ENCODE results near the gene ATP6V0C. TPM values are rescaled to one million over a fixed set of nuclear protein-coding genes. Genes with fewer than 3 reads are reported as not detected.

The ATP6V0C gene
- total RNA-seq, 1 donor from 2014 or later: 134 TPM

DNA sequence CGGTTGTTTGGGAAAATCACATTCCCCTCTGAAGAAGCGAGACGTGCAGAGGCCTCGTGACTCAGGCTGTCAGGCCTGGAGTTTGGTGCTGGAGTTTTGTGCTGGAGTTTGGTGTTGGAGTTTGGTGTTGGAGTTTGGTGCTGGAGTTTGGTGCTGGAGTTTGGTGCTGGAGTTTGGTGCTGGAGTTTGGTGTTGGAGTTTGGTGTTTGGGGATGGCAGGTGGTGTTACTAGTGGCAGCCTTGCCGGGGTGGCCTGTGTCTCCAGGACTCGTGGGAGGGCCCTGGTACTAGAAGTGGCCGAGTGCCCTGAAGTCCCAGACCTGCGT is 26.3 kb upstream of the ATP6V0C start:
- no peak for ATAC-seq
- intact Hi-C loops (cut with DNase I): no loop called here
- no peak for DNase-seq (ENCODE audit: low spot score)

DNA sequence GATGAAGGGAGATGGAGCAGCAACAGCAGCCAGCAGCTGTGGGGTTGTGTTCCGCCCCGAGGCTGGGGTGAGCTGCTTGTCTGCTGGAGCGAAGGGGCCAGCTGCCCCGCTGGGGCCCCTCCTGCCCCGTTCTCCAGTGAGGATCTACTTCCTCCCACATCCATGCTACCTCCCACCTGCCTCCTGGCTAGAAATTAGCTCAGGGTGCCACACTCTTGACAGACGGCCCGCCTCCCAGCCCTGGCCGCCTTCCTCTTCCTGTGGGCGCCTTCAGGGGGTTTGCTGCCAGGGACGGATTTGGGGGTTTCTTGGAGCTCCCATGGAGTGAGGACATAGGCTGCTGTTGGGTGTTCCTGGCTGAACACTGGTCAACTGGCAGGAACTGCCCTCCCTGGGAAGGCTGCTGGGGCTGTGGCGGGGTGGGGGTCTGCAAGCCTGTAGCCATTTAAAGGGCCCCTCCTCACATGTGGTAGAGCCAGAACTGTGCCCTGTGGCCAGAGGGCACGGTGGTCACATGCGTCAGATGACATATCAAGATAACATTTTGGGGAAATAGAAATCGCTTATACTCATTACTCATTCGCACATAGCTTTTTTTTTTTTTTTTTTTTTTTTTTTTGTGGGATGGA is 25.7 kb upstream of the ATP6V0C start:
- ATAC-seq (no peak), DNase-seq (ENCODE audit: low spot score) (no peak)
- intact Hi-C loops (cut with DNase I): no loop called here

GRCh38 chr16:2489581-2489980 is 24.2 kb upstream of the ATP6V0C start:
- DNase-seq (ENCODE audit: low spot score) (no peak), ATAC-seq (no peak)
- intact Hi-C loops (cut with DNase I): no loop called here

GRCh38 chr16:2490190-2491105 is 23.3 kb upstream of the ATP6V0C start:
- no peak for DNase-seq (ENCODE audit: low spot score)
- intact Hi-C loops (cut with DNase I): no loop called here
- no peak for ATAC-seq

DNA sequence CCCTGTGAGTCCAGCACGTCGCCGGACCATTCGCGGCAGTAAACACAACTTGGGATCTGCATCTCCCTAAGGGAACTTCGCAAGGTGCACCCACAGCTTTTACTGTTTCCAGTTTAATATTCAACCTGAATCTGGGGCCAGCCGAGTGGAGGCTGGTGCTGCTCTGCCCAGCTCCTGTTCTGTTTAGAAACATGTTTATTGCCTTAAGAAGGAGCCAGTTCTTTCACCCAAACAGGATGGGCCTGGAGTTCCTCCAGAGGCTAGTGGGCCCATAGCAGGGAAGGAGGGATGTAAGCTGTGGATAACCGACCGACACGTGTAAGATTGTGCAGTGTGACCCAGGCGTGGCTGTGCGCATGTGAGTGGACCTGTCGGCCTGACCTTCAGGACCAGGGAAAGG is 21.5 kb upstream of the ATP6V0C start:
- DNase-seq (ENCODE audit: low spot score) (no peak), ATAC-seq (no peak)
- intact Hi-C loops (cut with DNase I): no loop called here

DNA sequence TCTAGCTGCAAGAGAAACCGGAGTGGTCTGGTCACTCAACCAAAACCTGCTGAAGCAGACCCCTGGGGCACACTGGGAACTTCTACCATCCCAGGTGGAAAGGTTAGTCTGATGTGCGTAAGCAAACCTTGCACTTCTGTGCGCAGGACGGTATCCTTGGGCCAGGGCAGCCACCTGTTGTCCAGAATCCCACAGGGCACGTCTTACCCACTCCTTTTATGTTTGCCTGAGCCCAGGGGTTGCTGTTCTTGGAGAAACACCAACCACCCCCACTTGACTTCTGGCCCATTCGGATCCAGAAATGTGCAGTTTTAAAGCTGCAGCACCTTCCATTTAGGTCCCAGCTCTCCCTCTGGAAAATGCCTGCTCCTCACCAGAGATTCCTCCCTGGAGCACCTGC is 20.1 kb upstream of the ATP6V0C start:
- no peak for DNase-seq (ENCODE audit: low spot score)
- ATAC-seq: peak; percentile 40
- intact Hi-C loops (cut with DNase I): no loop called here

GRCh38 chr16:2494616-2495015 is 19.1 kb upstream of the ATP6V0C start:
- intact Hi-C loops (cut with DNase I): no loop called here
- DNase-seq (ENCODE audit: low spot score) (no peak), ATAC-seq (no peak)

DNA sequence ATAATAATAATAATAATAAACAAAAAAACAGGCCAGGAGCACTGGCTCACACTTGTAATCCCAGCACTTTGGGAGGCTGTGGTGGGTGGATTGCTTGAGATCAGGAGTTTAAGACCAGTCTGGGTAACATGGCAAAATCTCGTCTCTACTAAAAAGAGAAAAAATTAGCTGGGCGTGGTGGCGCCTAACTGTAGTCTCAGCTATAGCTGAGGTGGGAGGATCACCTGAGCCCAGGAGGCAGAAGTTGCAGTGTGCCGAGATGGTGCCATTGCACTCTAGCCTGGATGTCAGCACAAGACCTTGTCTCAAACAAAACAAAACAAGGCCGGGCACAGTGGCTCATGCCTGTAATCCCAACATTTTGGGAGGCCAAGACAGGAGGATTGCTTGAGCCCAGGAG is 18.7 kb upstream of the ATP6V0C start:
- ATAC-seq: no peak
- DNase-seq (ENCODE audit: low spot score): no peak
- intact Hi-C loops (cut with DNase I): no loop called here

DNA sequence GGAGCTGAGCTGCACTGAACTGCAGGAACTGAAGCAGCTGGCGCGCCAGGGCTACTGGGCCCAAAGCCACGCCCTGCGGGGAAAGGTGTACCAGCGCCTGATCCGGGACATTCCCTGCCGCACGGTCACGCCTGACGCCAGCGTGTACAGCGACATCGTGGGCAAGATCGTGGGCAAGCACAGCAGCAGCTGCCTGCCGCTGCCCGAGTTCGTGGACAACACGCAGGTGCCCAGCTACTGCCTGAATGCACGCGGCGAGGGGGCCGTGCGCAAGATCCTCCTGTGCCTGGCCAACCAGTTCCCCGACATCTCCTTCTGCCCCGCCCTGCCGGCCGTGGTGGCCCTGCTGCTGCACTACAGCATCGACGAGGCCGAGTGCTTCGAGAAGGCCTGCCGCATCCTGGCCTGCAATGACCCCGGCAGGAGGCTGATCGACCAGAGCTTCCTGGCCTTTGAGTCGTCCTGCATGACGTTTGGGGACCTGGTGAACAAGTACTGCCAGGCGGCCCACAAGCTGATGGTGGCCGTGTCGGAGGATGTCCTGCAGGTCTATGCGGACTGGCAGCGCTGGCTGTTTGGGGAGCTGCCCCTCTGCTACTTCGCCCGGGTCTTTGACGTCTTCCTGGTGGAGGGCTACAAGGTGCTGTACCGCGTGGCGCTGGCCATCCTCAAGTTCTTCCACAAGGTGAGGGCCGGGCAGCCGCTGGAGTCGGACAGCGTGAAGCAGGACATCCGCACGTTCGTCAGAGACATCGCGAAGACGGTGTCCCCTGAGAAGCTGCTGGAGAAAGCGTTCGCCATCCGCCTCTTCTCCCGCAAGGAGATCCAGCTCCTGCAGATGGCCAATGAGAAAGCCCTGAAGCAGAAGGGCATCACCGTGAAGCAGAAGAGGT is 17.3 kb upstream of the ATP6V0C start:
- intact Hi-C loops (cut with DNase I): no loop called here
- no peak for DNase-seq (ENCODE audit: low spot score)
- no peak for ATAC-seq

GRCh38 chr16:2497116-2497630 is 16.6 kb upstream of the ATP6V0C start:
- intact Hi-C loops (cut with DNase I): no loop called here
- DNase-seq (ENCODE audit: low spot score) (no peak), ATAC-seq (no peak)

DNA sequence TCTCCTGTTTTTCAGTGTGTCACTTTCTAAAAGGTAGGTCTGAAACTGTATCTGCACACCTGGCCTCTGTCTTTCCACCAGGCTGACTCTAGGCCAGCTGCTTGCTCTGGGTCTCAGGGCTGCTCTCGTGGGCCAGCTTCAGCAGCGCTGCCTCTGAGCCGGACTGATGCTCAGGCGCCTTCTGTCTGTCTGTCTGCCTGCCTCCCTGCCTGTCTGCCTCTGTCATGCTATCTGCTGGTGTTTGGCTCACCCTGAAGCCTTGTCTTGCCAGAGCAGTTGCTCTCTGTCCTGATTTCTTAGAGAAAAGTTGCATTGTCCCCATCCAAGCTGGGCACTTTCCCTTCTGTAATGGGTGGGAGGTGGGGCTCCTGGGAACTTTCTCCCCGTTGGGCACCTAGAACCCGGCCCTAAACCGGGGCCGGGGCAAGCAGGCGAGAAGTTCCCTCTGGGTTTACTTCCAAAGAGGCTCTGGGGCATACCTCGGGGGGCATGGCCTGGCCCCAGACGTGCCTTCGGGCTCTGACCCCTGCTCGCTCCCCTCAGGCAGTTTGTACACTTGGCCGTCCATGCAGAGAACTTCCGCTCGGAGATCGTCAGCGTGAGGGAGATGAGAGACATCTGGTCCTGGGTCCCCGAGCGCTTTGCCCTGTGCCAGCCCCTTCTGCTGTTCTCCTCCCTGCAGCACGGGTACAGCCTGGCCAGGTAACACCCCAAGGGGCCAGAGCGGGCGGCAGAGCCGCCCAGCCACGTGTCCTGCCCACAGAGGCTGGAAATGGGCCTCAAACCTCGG is 15.9 kb upstream of the ATP6V0C start:
- DNase-seq (ENCODE audit: low spot score) (no peak), ATAC-seq (no peak)
- intact Hi-C loops (cut with DNase I): no loop called here

- intact Hi-C loops (cut with DNase I): no loop called here
- ATAC-seq: no peak
Measured at GRCh38 chr16:2498531-2499253, 15.1 kb upstream of the ATP6V0C start.

DNA sequence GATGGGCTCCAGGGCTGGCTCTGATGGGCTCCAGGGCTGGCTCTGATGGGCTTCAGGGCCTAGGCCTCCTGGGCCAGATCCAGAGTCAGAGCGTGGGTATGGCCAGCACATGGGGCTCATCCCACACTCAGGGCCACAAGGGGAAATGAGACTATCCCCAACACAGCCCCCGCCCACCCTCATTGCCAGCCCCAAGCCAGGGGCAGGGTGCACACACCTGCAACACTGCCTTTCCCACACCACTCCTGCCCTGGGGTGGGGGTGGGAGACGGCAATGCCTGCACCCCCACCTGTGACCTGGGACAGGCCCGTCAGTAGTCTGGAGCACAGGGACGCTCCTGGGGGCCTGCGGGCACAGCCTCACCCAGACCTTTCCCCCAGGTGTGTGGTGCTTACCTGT is 14.3 kb upstream of the ATP6V0C start:
- ATAC-seq (no peak), DNase-seq (ENCODE audit: low spot score) (no peak)
- intact Hi-C loops (cut with DNase I): no loop called here

More at GRCh38 chr16:2498531-2499253, 15.1 kb upstream of the ATP6V0C start:
- no peak for DNase-seq (ENCODE audit: low spot score)

GRCh38 chr16:2499890-2500429 is 13.8 kb upstream of the ATP6V0C start:
- ATAC-seq (no peak), DNase-seq (ENCODE audit: low spot score) (no peak)
- intact Hi-C loops (cut with DNase I): loop anchor here (5.0 kb wide), 1 partner anchor 158 kb away; the partner anchor contains the start of gene ABCA3

- DNase-seq (ENCODE audit: low spot score): no peak
- intact Hi-C loops (cut with DNase I): loop anchor here (5.0 kb wide), 1 partner anchor 158 kb away; the partner anchor contains the start of gene ABCA3
- ATAC-seq: no peak
Measured at GRCh38 chr16:2500430-2500917, 13.3 kb upstream of the ATP6V0C start.

DNA sequence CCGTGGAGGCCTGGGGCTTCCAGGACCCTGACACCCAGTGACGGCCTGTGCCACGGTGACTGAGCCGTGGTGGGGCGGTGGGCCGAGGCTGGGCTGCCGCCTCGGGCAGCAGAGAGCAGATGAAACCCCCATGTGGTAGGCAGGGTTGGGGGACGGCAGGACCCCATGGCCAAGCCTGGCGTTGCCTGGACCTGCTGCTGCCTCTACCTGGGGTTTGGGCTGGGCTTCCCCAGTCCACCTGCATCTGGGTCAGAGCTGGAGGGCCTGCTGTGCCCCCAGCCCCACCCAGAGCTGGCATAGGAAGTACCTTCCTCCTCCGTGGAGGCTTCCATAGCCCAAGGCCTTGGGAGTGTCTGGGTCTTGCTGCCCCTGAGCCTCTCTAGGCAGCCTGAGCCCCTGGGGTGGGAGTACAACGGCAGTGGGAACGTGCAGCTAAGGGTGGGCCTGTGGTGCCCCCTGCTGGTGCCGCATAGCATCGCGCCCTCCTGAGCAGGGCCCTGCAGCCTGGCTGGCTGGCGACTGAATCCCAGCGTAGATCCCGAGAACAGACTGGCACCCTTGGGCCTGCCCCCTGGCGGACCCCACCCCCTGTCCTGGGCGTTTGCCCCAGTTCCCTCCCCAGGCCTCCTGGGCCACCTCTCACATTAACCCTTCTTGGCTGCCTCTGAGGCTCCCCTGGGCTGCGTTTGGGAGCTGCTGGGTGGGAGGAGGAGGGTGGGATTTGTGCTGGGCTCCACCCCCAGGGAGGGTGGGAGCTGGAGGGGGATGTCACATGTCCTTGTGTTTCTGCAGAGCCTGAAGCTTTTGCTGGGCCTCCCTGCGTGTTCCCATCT is 12.6 kb upstream of the ATP6V0C start:
- ATAC-seq: peak; percentile 92
- peak; percentile 92 for DNase-seq (ENCODE audit: low spot score)
- intact Hi-C loops (cut with DNase I): loop anchor here (5.0 kb wide), 1 partner anchor 159 kb away; the partner anchor contains the start of gene ABCA3

All from sciatic nerve (tissue), 2 donors.